Pancreas (tissue), 10 donors: ENCODE results near the gene RSPO4. TPM values are rescaled to one million over a fixed set of nuclear protein-coding genes. Genes with fewer than 3 reads are reported as not detected.

ENCODE experiments used
- ATAC-seq, 4 donors: fragments of 200-7000 bp; cut with Tn5 transposase; one replicate each; pipeline versions ENCODE4 v1.8.0 to v1.9.1; 2020; ENCODE audit warnings: mild to moderate bottlenecking in 4 of 4, moderate library complexity in 4 of 4
- DNase-seq, 6 donors: peaks; one replicate each; pipeline ENCODE4 v3.0.0-alpha.2; 2020
- FAIRE-seq: peaks from 2 replicates; lab custom pipeline; 2012; peaks lifted over from hg19 to GRCh38; lab: Jason Lieb, UNC
- H3K27ac ChIP-seq, 4 donors: fragments of 200-600 bp; sonication (generic); 1 replicate in 3 of 4; 2 replicates in 1 of 4; pipeline versions ENCODE4 v1.5.0 to v1.8.0; 2020
- H3K27me3 ChIP-seq, 4 donors: fragments of 200-600 bp; one replicate each; pipeline ENCODE4 v1.8.0; 2021
- H3K36me3 ChIP-seq, 3 donors: fragments of 200-600 bp; sonication (generic) in 1 of 3; one replicate each; pipeline versions ENCODE4 v1.5.0 to v1.8.0; 2020 to 2021
- H3K4me1 ChIP-seq, 3 donors: fragments of 200-600 bp; one replicate each; pipeline ENCODE4 v1.8.0; 2021
- H3K4me3 ChIP-seq, 4 donors: fragments of 200-600 bp; sonication (generic) in 2 of 4; one replicate each; pipeline versions ENCODE4 v1.5.0 to v1.8.0; 2020 to 2021
- H3K9me3 ChIP-seq, 4 donors: fragments of 200-600 bp; one replicate each; pipeline ENCODE4 v1.8.0; 2021
- CTCF ChIP-seq, 4 donors: fragments of 200-600 bp; sonication (generic) in 3 of 4; IDR thresholded peaks; one replicate each; pipeline versions ENCODE4 v1.5.0 to v1.8.0; 2021; ENCODE audit warnings: antibody characterized with exemption in 4 of 4
- whole genome bisulfite sequencing, 2 donors: extraction: QIAGEN DNeasy Blood & Tissue Kit; methylation state at CpG; one replicate each; pipeline ENCODE4 v1.1.7; 2013; 5-methylcytosine and 5-hydroxymethylcytosine counted together
- intact Hi-C, 3 donors: fragments of 100-400 bp; cut with DNase I; formaldehyde crosslinking; loops; one replicate each; pipeline versions ENCODE4 v1.11.1 to v1.14.2; 2022
- polyA plus RNA-seq, 2 donors: library from polyadenylated mRNA; stranded (reverse); fragments of 200-250 nt; gene quantifications; one replicate each; pipeline ENCODE4 v1.2.3, GENCODE V29; 2013
- total RNA-seq, 6 donors: library from RNA; stranded (reverse); fragmentation: NEBNext Ultra II Directional in 4 of 6; extraction: Animal tissue kit (Norgen Biotek cat#: 25700) in 4 of 6; gene quantifications; one replicate each; pipeline versions ENCODE4 v1.2.1 to v1.2.4, GENCODE V29; 2021 to 2023
- donor health status: healthy with polysubstance abuse.
- donor health status: DM: no; HTN: no; CAD: no; lungs with moderate emphysema.
- donor health status: DM: no; HTN: no; CAD: no.
- donor health status: control.
- donor health status: control.
- donor health status: Bipolar disorder and iron deficiency.
- donor health status: DM: yes; HTN: yes; CAD: no.
- donor health status: DM: no; HTN: no; CAD: no.
- donor health status: DM: no; HTN: no; CAD: no.
- donor health status: DM: yes; HTN: yes; CAD: no.

The RSPO4 gene
- total and polyA plus RNA-seq, 8 donors: 0.08 to 0.28 (median 0.09) TPM; not detected in 3

- no peaks in the 10 kb centered on the region for H3K4me1 ChIP-seq
- no peaks in the 10 kb centered on the region for H3K9me3 ChIP-seq
- 64 to 77% methylated on average over 9 of the region's 9 CpGs for WGBS, 2 donors
- no peak for TF ChIP-seq CTCF (IDR thresholded peaks at IDR 0.05)
- H3K27ac ChIP-seq: no peak overlapping the region
- FAIRE-seq (no peak), ATAC-seq (no peak), DNase-seq (no peak)
- no peak overlapping the region for H3K4me3 ChIP-seq
- no peaks in the 10 kb centered on the region for H3K36me3 ChIP-seq
- intact Hi-C loops: no loop called here
- no peaks in the 10 kb centered on the region for H3K27me3 ChIP-seq
Observed at GRCh38 chr20:944148-944547, 58.0 kb downstream of the RSPO4 start.

GRCh38 chr20:942611-943010 is 59.5 kb downstream of the RSPO4 start:
- no peaks in the 10 kb centered on the region for H3K9me3 ChIP-seq
- no peaks in the 10 kb centered on the region for H3K36me3 ChIP-seq
- FAIRE-seq (no peak), DNase-seq (no peak), ATAC-seq (no peak)
- no peak overlapping the region for H3K27ac ChIP-seq
- H3K4me1 ChIP-seq: no peaks in the 10 kb centered on the region
- WGBS, 2 donors: 71 to 79% methylated on average over 7 of the region's 7 CpGs
- H3K27me3 ChIP-seq: no peaks in the 10 kb centered on the region
- no peak for TF ChIP-seq CTCF (IDR thresholded peaks at IDR 0.05)
- intact Hi-C loops: no loop called here
- no peak overlapping the region for H3K4me3 ChIP-seq

- no peak for TF ChIP-seq CTCF (IDR thresholded peaks at IDR 0.05)
- intact Hi-C loops: no loop called here
- FAIRE-seq (no peak), DNase-seq (no peak), ATAC-seq (no peak)
- Histone ChIP-seq H3K4me1 (no peaks in the 10 kb centered on the region), H3K4me3 (no peak overlapping the region), H3K27ac (no peak overlapping the region), H3K27me3 (no peaks in the 10 kb centered on the region), H3K9me3 (no peaks in the 10 kb centered on the region), H3K36me3 (no peaks in the 10 kb centered on the region)
- WGBS, 2 donors: 43 to 49% methylated on average over 5 of the region's 5 CpGs
Observed at GRCh38 chr20:940926-941325, 61.2 kb downstream of the RSPO4 start.

GRCh38 chr20:939606-940005 is 62.5 kb downstream of the RSPO4 start:
- DNase-seq (no peak), FAIRE-seq (no peak), ATAC-seq (no peak)
- no peak for TF ChIP-seq CTCF (IDR thresholded peaks at IDR 0.05)
- H3K4me3 ChIP-seq: no peak overlapping the region
- WGBS, 2 donors: 66 to 79% methylated on average over 5 of the region's 5 CpGs
- intact Hi-C loops: no loop called here
- no peaks in the 10 kb centered on the region for H3K27me3 ChIP-seq
- no peaks in the 10 kb centered on the region for H3K9me3 ChIP-seq
- no peak overlapping the region for H3K27ac ChIP-seq
- no peaks in the 10 kb centered on the region for H3K36me3 ChIP-seq
- no peaks in the 10 kb centered on the region for H3K4me1 ChIP-seq

DNA sequence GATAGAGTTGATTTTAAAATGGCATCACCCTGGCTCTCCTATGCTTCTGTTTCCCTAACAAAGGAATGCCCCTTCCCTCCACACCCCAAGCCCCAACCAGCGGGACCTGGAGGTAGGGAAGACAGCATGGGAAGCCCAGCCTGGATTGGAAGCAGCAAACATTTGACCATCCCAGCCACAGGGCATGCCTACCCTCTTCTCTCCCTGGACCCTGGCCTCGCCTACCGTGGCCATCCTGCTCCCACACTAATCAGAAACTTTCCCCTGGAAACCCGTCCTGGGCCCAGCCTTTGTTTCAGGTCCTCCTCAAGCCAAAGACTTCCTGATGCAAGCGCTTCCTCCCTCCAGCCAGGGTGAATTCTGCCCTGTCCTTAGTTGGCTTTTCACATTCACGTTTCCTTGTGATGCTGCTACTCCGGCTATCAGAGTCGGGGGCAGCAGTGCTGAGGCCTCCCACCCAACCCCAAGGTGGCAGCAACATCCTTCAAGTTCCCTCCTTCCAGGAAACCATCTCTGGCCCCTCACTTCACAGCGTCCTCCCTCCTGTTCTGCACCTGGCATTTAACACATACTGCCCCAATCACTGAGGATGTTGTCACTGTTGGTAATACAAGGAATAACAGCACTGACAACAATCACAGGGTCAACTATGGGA is 67.8 kb downstream of the RSPO4 start:
- no peak for TF ChIP-seq CTCF (IDR thresholded peaks at IDR 0.05)
- Histone ChIP-seq H3K27ac (no peak overlapping the region), H3K36me3 (no peaks in the 10 kb centered on the region), H3K4me3 (no peak overlapping the region), H3K9me3 (no peaks in the 10 kb centered on the region), H3K27me3 (no peaks in the 10 kb centered on the region), H3K4me1 (no peaks in the 10 kb centered on the region)
- no peak for ATAC-seq
- no peak for DNase-seq
- intact Hi-C loops: no loop called here
- FAIRE-seq: no peak
- 47 to 53% methylated on average over 9 of the region's 9 CpGs for WGBS, 2 donors
